HL-60 (cell line): ENCODE results near the gene SH2B3.

ENCODE experiments used
- DNase-seq, 2 experiments: peaks; one replicate each; pipeline ENCODE4 v3.0.0-alpha.2; 2010 to 2020; ENCODE audit warnings: low read depth in 1 of 2, low spot score in 1 of 2
- H3K27ac ChIP-seq: fragments of 250-450 bp; sonication (Bioruptor Pico); replicated peaks from 2 replicates; pipeline ENCODE4 v1.5.1; 2020; ENCODE audit warnings: mild to moderate bottlenecking, moderate library complexity
- H3K27me3 ChIP-seq: fragments of 250-450 bp; sonication (Bioruptor Pico); 2 replicates; pipeline ENCODE4 v1.5.1; 2021; ENCODE audit warnings: mild to moderate bottlenecking, moderate library complexity; ENCODE audit not compliant: insufficient read depth, poor library complexity, severe bottlenecking
- H3K4me3 ChIP-seq: replicated peaks from 2 replicates; pipeline ENCODE4 v1.5.1; 2011; ENCODE audit warnings: mild to moderate bottlenecking, control low read depth, low read length; ENCODE audit not compliant: insufficient read depth
- CTCF ChIP-seq: IDR thresholded peaks from one replicate; pipeline ENCODE4 v1.5.1; 2011; ENCODE audit warnings: low read length, control low read depth, inconsistent platforms; ENCODE audit not compliant: insufficient read depth
- GABPA ChIP-seq: IDR thresholded peaks from 2 replicates; pipeline ENCODE4 v1.6.1; 2012; ENCODE audit warnings: low read depth
- POLR2AphosphoS5 ChIP-seq: IDR thresholded peaks from 2 replicates; pipeline ENCODE4 v1.6.1; 2012; ENCODE audit warnings: low read depth
- REST ChIP-seq: IDR thresholded peaks from 2 replicates; pipeline ENCODE4 v1.6.1; 2012; ENCODE audit warnings: low read depth; ENCODE audit not compliant: insufficient replicate concordance
- SPI1 ChIP-seq: IDR thresholded peaks from 2 replicates; pipeline ENCODE4 v1.6.1; 2012; ENCODE audit warnings: low read depth, mild to moderate bottlenecking, borderline replicate concordance

Gene SH2B3

GRCh38 chr12:111424793-111425251 lies 19.1 kb downstream of the SH2B3 start:
- Histone ChIP-seq H3K27me3 (no peaks in the 10 kb centered on the region), H3K27ac (no peak overlapping the region), H3K4me3 (no peak overlapping the region)
- TF ChIP-seq CTCF = no peak
- no peak for TF ChIP-seq POLR2AphosphoS5
- no peak for TF ChIP-seq SPI1
- TF ChIP-seq GABPA = no peak
- TF ChIP-seq REST = no peak
- no peak for DNase-seq

GRCh38 chr12:111425655-111426054 lies 19.9 kb downstream of the SH2B3 start:
- no peak overlapping the region for H3K27ac ChIP-seq

More at GRCh38 chr12:111425655-111426054, 19.9 kb downstream of the SH2B3 start:
- DNase-seq = no peak
- Histone ChIP-seq H3K4me3 (no peak overlapping the region), H3K27me3 (no peaks in the 10 kb centered on the region)
- TF ChIP-seq CTCF = no peak
- TF ChIP-seq POLR2AphosphoS5 = no peak
- TF ChIP-seq SPI1 = no peak
- no peak for TF ChIP-seq GABPA
- no peak for TF ChIP-seq REST
